IPS-NIHi11 (cell line): ENCODE results near the gene ACSL5.

ENCODE experiments used
- DNase-seq: peaks from one replicate; pipeline ENCODE4 v3.0.0; 2012; ENCODE audit warnings: mixed read lengths, low spot score

ACSL5 gene

DNA sequence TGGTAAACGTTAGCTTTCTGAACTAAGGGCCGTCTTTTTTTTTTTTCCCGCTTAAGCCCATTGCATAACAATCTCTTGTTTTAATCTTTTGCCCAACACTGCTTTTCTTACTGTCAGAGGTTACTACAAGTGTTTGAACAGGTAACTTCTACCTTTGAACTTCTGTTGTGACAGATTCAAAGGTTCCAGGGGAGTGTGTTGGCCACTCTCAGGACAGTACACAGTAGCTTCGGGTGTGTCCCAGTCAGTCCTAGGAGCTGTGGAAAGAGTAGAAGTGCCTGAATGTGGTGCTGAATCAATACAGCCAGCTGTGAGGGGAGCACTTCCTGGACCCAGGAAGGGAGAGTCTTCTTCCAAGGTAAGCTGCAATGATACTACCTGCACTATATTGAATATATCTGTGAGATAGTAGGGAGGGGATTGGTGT lies at the start of gene ACSL5:
ACSL5 (plus strand) TSS at position 205 of the 427 bp plus-strand sequence. CDS start 20,831 bp downstream, outside the sequence.
- no peak for DNase-seq

GRCh38 chr10:112327678-112328077 lies 46.2 kb upstream of the ACSL5 start:
- no peak for DNase-seq

DNA sequence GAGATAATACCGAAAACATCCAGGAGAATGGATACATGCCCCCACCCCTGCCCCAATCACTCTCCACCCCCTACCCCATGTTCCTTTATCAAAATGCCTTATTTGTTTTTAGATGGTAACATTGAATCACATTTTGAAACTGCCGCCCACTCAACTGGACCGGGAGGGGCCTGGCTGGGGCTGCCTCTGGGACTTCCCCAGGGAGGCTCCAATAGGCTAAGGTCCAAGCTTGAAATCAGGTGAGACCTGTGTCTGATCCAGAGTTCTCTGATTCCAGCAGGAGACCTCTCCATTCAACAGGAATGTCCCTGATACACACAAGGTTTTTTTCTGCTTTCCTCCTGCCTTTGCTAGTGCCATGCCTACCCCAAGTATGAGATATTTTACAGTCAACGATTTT lies 43.8 kb upstream of the ACSL5 start:
- no peak for DNase-seq

GRCh38 chr10:112330607-112331160 lies 43.2 kb upstream of the ACSL5 start:
- DNase-seq, result no peak

DNA sequence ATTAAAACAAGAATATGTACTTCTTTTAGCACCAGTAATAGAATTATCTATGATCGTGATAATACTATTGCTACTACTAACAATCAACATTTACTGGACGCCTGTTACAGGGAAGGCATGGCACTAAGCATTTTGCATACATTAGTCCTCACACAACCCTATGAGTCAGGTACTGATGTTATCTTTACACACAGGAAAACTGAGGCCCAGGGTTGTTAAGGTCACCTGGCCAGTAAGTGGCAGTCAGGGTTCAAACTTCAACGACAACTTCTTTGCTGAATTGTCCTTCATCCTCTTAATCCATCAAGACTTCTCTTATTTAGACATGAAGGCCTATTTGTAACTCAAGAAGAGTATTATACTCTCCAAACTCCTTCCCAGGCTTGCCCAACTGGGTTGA lies 41.9 kb upstream of the ACSL5 start:
- no peak for DNase-seq

- no peak for DNase-seq
Measured at GRCh38 chr10:112332509-112333228, 41.2 kb upstream of the ACSL5 start.

GRCh38 chr10:112333452-112333851 lies 40.5 kb upstream of the ACSL5 start:
- DNase-seq, result no peak

DNA sequence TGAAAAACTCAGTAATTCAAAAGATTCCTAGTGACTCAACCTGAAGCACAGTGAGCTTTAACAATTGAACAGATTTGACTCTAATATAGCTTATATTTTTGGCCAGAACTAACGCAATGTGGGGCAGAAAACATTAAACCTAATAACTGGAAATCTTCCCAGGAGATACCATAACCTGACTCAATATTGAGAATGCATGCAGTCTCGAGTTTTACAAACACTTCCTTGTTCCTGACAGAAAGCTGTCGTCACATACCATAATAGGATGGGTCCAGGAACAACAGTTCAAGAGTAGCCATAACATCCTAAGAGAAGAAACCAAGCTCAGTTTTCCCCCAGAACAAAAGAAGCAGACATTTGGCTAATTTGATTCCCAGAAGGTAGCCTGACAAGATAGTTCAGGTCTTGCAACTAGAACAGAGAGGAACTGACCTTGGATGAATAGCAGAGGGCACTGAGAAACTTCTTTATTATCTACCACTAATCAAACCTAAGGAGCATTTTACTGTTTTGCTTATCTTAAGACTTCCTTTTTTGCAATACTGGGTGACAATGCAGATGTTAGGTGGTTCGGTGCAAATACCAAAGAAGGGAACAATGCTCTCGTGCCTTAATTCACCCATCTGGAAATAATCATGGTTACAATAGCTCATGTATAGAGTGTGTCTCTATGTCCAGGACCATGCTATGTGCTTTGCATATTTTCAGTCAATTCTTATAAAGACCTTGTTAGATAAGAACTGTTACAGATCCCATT lies 38.6 kb upstream of the ACSL5 start:
- DNase-seq, result no peak

DNA sequence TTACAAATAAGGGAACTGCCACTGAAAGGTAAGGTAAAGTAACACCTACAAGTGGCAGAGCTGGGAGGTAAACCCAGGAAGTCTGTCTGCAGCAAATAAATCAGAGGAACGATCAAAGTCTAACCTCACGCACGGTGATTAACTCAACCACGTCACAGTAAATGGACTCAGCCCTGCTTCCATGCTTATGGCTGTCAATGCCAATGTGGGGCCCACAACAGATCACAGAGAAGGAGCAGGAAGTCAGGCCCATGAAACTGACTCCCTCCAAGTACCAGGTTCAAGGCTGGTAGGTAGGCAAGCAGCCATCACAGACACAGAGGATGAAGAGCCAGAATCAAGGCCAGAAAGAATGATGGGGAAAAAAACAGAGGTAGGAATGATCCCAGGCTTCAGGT lies 38.0 kb upstream of the ACSL5 start:
- DNase-seq, result no peak

DNA sequence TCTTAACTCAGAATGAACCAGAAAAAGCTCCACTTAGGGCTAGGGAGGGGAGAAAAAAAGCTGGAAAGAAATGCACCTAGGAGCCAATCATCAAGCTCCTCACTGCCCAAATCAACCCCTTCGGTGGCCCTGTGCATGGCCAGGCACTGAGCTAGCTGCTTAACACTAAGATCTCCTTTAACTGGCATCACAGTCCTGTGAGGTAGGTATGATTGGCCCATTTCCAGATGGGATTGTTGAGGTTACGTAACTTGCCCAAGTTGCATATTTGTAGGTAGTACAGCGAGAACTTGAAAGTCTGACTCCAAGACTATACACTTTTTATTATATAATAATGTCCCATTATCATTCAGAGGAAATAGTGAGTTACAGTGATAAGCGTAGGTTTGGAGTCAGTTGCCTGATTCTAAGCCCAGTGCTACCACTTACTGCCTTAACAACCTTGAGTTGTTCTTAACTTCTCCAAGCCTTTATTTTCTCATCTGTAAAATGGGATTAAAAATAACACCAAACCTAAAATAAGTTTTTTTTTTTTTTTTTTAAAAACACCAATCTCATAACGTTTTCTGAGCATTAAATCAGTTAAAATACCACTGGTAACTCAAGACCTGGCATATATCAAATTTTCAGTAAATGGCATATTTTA lies 37.2 kb upstream of the ACSL5 start:
- DNase-seq, result no peak

DNA sequence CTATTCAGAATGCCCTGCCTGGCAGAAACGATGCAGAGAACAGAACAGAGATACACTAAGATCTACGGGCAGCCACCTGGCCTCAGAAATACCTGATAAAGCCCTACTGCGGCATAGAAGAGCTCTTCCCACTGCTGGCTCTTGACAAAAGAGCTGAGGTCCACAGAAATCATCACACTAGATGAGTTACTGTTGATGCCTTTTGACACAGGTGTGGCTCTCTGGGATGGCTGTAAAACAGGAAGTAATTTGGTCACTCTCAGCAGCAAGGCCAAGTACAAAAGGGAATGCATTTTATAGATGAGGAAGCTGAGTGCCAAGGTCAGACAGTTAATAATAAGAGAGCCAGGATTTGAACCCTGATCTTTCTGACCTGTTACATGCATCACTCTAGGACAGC lies 35.0 kb upstream of the ACSL5 start:
- DNase-seq, result no peak

DNA sequence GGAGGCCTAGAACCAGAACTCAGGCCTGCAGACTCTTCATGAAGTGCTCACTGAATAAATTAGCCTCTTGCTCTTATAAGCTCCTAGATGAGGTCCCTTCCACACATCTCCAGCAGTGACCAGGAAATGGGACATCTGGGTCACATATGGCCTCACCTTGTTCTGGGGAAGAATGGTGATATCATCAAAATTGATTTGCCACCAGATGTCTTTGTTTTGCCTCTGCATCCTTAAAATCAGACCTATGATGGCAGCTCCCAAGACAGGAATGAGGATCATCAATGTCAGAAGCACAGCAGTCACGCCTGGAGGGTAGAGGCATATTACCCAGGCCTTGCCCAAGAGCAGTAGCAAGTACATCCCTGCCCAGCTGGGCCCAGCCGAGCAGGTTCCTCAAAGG lies 33.3 kb upstream of the ACSL5 start:
- DNase-seq, result no peak

- no peak for DNase-seq
Measured at GRCh38 chr10:112343056-112343806, 30.7 kb upstream of the ACSL5 start.

- DNase-seq, result no peak
Measured at GRCh38 chr10:112344261-112344660, 29.7 kb upstream of the ACSL5 start.

- no peak for DNase-seq
Measured at GRCh38 chr10:112345202-112345601, 28.7 kb upstream of the ACSL5 start.

DNA sequence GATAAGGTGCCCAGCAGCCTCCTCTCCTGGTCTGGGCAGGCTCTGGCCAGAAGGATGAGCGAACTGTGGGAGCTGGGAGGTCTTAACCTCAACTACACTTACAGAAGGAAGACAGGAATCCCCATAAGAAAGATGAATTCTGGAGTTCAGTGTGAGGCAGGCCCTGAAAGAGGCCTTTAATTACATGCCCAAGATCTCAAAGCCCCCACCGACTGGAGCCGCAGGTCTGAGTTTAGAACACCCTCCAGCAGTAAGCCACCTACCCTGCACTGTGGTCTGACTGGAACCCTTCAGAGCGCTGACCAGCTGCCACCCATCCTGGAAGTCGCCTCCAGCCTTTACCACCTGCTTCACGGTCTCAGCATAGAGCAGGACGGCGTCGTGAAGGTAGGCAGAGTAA lies 28.2 kb upstream of the ACSL5 start:
- DNase-seq, result no peak

- DNase-seq, result no peak
Measured at GRCh38 chr10:112346774-112347173, 27.1 kb upstream of the ACSL5 start.

DNA sequence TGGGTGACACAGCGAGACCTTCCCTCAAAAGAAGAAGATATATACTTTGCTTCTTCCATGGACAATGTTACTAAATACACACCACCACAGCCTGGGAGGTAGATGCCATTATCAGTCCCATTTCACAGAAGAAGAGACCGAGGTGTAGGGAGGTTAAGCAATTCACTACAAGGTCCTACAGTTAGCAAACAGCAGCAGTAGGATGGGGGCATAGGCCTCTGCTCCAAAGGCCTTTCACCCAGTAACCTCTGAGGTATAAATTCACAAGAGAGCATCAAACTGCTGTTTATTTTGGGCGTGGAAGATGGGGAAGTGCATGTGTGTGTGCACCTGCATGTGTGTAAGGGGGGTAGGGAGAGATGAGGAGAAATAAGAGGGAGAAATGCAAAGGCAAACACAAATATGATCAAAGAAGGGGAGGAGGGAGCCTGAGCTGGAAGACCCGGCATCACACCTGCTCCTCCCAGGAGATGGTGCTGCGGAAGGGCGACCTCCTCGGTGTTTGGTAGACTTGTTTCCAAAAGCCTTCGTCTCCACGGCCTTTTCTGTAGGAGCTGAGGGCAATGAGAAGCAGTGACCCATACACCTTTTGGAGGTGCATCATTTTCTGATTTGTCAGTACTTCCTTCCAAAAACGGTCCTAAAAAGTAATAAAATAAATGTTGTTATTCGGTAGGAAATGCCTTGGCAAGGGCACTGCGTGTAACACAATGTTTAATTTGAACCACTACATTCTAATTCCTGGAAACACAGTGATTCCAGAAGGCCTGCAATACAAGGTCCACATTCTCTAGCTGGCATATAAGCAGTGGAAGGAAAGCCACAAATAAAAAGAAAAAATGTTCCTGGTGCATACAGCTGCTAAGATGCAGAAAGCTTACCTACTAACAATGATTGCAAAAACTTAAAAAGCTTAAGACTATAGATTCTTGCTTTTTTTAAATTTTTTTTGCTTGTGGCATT lies 25.9 kb upstream of the ACSL5 start:
- DNase-seq, result no peak

GRCh38 chr10:112348759-112349158 lies 25.2 kb upstream of the ACSL5 start:
- DNase-seq, result no peak

- no peak for DNase-seq
Measured at GRCh38 chr10:112349521-112350085, 24.3 kb upstream of the ACSL5 start.

DNA sequence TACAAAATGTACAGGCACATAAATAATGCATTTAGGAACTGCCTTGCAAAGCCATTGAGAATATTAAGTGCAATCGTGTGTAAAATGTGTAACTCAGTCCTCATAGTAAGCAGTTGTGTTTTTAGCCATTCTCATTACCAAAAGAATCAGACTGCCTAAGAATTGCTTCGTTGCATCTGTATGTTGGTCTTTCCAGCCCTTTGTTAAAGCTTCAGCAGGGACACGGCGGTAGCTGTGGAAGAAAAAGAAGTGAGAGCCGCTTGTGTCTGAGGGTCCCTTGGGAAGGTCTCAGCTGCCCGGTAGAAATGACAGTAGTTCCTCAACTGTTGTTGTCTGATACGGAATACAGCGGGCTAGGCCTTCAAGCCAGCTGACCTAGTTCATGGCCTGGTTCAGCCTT lies 22.8 kb upstream of the ACSL5 start:
- DNase-seq, result no peak
